GM18519 (cell line): Measurements from ENCODE around the gene SLC5A6.

Experiments
- ATAC-seq: cut with Tn5 transposase; IDR thresholded peaks from one replicate; pipeline ENCODE4 v1.9.1; 2021; ENCODE audit warnings: mild to moderate bottlenecking, moderate library complexity; ENCODE audit not compliant: unreplicated experiment, low FRiP score

The SLC5A6 gene

DNA sequence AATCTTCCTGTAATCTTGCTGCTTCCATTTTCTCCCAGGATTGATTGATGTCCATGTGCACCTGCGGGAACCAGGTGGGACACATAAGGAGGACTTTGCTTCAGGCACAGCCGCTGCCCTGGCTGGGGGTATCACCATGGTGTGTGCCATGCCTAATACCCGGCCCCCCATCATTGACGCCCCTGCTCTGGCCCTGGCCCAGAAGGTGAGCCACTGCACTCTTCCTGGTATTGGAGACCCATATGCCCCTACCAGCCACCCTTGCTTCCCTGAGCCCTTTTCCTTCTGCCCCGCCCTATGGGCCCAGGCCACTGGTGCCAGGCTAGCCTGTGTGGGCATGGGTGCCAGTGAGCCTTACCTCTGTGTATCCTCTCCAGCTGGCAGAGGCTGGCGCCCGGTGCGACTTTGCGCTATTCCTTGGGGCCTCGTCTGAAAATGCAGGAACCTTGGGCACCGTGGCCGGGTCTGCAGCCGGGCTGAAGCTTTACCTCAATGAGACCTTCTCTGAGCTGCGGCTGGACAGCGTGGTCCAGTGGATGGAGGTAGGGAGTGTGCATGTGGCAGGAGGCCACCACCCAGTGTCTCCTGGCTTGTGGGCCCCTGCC lies 25.4 kb upstream of the SLC5A6 start:
- ATAC-seq, result no peak

DNA sequence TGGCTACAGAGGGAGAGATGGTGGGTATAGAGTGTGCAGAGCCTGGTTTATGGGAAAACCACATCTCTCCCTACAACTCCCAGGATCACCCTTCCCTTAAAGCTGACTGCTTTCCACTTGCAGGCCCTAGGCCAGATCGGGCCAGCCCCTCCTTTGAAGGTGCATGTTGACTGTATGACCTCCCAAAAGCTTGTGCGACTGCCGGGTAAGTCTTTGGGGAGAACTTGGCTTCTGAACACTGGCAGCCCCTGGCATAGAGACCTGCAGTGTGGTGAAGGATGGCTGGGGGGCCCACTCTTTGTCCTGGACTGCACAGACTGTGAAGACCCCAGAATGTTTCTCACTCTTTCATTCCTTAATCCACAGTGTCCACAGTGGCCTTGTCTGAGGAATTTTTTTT lies 24.6 kb upstream of the SLC5A6 start:
- no peak for ATAC-seq

DNA sequence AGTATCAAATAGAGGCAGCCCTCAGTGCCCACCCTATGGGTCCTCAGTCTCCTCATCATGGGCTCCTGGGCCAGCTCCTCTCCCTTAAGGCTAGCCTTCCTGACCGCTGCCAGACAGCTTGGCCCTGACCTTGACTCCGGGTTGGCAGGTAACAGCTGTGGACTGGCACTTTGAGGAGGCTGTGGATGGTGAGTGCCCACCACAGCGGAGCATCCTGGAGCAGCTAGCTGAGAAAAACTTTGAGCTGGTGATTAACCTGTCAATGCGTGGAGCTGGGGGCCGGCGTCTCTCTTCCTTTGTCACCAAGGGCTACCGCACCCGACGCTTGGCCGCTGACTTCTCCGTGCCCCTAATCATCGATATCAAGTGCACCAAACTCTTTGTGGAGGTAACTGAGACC lies 24.1 kb upstream of the SLC5A6 start:
- no peak for ATAC-seq

DNA sequence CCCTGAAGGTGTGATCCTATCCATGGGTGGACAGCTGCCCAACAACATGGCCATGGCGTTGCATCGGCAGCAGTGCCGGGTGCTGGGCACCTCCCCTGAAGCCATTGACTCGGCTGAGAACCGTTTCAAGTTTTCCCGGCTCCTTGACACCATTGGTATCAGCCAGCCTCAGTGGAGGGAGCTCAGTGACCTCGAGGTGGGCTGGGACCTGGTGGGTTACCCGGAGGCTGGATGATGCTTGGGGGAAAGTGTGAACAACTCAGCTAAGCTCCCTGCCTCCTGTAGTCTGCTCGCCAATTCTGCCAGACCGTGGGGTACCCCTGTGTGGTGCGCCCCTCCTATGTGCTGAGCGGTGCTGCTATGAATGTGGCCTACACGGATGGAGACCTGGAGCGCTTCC lies 21.3 kb upstream of the SLC5A6 start:
- ATAC-seq, result no peak

DNA sequence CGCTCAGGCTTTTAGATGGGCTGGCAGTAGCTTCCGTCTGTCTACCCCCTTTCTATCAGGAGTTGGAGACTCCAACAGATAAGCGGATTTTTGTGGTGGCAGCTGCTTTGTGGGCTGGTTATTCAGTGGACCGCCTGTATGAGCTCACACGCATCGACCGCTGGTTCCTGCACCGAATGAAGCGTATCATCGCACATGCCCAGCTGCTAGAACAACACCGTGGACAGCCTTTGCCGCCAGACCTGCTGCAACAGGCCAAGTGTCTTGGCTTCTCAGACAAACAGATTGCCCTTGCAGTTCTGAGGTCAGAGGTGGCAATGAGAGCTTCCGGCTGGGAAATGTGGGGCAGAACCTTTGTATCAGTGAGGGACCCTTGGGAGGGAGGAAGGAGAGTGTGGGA lies 19.9 kb upstream of the SLC5A6 start:
- ATAC-seq, result no peak

DNA sequence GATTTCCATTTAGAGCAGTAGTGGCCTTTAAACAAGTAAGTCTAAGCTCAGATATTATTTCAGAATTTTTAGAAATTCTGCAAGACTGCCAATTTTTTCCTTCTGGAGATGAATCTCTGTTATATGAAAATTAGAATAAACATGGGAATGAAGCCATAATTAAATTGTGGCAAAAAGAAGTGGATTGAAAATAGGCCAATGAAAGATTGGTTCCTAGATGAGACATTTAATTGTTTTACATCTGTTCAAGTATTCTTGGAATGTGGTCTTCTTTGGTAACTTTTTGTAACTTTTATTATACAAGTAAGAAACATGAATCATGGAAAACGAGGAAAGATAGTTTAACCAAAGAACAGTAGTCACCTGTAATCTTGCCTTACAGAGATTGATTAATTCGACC lies 15.4 kb upstream of the SLC5A6 start:
- no peak for ATAC-seq

DNA sequence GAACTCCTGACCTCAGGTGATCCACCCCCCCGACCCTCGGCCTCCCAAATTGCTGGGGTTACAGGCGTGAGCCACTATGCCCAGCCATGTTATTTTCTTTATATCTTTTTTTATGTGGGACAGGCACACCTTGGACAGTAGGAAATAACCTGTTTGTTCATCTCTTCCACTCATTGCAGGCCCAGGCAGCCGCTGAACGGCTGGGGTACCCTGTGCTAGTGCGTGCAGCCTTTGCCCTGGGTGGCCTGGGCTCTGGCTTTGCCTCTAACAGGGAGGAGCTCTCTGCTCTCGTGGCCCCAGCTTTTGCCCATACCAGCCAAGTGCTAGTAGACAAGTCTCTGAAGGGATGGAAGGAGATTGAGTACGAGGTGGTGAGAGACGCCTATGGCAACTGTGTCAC lies 13.5 kb upstream of the SLC5A6 start:
- ATAC-seq, result no peak

DNA sequence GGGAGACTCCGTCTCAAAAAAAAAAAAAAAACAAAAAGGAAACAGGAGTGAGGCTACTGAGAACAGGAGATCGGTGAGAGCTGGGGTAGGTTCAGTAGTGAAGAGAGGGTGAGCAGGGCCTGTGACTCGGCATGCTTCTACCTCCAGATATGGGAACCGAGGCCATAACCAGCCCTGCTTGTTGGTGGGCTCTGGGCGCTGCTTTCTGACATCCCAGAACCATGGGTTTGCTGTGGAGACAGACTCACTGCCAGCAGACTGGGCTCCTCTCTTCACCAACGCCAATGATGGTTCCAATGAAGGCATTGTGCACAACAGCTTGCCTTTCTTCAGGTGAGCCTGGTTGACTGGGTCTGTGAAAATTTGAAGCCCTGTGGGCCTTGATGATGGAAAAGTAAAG lies 11.3 kb upstream of the SLC5A6 start:
- ATAC-seq, result no peak

DNA sequence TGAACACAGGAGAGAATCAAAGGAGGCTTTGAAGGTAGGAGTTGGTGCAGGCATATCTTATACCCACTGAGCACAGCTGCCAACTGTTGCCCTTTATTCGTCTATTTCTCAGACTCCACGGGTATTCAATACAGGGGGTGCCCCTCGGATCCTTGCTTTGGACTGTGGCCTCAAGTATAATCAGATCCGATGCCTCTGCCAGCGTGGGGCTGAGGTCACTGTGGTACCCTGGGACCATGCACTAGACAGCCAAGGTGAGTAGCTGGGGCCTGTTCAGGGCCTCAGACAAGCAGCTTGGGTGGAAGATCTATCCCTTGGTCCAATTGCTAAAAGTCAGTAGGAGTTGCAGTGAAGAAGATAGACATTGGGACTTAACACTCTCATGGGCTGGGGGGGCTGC lies 10.3 kb upstream of the SLC5A6 start:
- ATAC-seq, result no peak

DNA sequence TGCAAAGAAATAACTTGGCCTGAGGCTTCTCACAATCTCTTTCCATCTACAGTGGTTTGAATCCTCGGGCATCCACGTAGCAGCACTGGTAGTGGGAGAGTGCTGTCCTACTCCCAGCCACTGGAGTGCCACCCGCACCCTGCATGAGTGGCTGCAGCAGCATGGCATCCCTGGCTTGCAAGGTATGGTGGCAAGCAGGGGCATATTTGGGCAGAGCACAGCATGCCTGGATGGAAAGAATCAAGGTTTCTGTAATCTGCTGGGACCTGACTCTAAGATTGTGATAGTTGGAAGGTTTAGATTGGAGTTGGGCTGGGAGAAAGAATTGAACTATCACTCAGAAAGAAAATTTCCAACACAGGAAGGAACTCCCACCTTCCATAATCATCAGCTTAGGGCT lies 9.1 kb upstream of the SLC5A6 start:
- ATAC-seq, result no peak

DNA sequence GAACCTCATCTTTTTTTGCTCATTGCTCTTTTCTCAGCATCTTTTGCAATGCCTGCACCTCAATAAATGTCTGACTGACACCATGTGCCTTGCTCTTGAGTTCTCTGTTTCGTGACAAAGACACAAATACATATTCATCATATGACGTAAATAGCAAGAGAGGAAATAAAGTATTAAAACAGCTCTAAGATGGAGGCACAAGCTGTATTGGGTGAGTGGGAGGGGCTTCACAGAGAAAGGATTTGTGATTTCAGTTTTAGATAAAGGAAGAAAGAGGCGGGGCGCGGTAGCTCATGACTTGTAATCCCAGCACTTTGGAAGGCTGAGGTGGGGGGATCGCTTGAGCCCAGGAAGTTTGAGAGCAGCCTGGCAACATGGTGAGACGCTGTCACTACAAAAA lies 8.0 kb upstream of the SLC5A6 start:
- no peak for ATAC-seq

DNA sequence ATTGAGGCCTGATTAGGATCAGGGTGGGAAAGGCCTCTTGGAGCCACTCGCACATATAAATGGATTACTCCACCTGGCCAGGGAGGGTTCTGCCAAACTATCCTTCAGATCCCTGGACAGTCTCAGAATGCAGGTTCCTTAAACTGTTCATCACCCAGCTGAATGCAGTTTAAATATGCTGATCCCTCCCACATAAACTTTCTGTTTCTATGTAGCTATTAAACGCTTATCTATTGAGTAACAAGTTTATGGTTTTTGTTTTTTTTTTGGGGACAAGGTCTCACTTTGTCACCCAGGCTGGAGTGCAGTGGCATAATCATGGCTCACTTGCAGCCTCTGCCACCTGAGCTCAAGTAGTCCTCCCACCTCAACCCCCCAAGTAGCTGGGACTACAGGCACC lies 7.0 kb upstream of the SLC5A6 start:
- ATAC-seq, result no peak

DNA sequence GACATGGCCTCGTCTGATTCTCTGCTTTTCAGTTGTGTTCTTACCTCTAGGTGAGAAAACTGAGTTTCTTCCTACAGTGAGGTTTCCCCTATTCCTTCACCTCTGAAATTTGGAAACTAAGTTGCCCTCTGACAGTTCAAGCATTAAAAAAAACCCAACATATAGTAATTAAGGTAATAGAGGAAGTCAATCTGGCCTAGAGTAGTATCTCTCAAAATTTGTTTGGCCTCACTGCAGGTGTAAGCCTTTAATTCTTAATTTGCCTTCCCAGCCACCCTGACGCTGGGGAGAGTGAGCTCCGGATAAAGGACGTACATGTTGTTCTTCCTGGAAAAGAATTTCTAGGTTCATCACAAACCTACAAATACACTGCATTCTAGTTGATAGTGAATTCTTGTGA lies 6.5 kb upstream of the SLC5A6 start:
- no peak for ATAC-seq

DNA sequence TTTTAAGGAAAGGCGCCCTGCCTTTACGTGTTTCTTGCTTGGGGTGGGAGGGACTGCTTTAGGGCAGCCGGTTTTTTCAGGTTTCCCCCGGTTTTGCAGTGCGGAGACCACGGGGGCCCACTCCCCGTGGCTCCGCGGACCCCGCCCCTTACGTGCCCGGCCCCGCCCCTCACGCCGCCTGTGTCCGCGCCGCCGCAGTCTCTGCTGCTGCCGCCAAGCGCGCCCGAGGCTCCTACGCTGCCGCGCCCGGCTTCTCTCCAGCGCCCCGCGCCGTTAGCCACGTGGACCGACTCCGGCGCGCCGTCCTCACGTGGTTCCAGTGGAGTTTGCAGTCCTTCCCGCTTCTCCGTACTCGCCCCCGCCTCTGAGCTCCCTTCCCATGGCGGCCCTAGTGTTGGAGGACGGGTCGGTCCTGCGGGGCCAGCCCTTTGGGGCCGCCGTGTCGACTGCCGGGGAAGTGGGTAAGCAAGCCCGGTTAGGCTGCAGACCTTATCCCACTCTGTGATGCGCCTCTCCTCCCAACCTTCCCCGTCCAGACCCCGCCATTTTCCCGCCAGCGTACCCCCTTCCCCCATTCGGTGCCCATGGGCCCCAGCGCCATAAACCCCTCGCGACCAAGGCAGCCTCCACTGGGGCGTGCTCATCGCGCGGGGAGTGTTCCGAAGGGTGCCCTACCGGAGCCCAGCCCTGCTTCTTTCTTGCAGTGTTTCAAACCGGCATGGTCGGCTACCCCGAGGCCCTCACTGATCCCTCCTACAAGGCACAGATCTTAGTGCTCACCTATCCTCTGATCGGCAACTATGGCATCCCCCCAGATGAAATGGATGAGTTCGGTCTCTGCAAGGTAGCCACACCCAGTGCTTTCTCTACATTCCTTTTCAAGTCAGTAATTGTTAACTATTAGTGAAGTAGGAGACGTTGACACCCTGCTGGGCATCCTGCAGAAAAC lies 5.4 kb upstream of the SLC5A6 start, which contains the start of gene CAD:
TSS of gene CAD (plus strand) at position 197 of the 949 bp plus-strand sequence. CDS start at position 380, 183 bp downstream.
- peak; percentile 44 for ATAC-seq

DNA sequence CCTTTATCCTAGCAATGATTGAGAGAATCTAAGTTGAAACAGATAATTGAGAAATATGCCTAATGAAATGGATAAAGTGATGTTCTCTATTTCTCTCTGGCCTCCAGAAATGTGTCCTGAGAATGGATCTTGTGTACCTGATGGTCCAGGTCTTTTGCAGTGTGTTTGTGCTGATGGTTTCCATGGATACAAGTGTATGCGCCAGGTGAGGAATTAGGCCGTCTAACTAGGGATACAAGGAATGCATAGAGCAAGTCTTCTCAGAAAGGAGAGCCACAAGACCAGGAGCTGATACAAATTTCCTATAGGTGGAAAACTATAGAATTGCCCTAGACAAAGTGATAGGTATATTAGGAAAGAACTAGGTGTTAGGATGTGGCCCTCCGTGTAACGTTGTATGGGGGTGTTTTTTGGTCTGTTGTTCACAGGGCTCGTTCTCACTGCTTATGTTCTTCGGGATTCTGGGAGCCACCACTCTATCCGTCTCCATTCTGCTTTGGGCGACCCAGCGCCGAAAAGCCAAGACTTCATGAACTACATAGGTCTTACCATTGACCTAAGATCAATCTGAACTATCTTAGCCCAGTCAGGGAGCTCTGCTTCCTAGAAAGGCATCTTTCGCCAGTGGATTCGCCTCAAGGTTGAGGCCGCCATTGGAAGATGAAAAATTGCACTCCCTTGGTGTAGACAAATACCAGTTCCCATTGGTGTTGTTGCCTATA lies 4.5 kb upstream of the SLC5A6 start:
- ATAC-seq, result no peak

DNA sequence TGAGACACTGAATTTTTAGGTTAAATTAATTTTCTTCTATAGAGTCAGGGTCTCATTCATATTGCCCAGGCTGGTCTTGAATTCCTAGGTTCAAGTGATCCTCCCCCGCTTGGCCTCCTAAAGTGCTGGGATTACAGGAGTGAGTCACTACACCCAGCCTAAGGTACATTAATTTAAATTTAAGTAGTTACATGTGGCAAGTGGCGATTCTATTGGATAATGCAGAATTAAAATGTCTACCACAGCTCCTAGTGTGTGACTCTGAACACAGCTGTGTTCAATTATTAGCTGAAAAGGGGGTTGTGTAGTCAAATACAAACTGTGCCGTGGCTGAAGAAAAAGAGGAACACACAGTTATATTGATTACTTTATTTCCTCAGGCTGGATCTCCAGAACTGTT lies 2.9 kb upstream of the SLC5A6 start:
- ATAC-seq, result no peak

DNA sequence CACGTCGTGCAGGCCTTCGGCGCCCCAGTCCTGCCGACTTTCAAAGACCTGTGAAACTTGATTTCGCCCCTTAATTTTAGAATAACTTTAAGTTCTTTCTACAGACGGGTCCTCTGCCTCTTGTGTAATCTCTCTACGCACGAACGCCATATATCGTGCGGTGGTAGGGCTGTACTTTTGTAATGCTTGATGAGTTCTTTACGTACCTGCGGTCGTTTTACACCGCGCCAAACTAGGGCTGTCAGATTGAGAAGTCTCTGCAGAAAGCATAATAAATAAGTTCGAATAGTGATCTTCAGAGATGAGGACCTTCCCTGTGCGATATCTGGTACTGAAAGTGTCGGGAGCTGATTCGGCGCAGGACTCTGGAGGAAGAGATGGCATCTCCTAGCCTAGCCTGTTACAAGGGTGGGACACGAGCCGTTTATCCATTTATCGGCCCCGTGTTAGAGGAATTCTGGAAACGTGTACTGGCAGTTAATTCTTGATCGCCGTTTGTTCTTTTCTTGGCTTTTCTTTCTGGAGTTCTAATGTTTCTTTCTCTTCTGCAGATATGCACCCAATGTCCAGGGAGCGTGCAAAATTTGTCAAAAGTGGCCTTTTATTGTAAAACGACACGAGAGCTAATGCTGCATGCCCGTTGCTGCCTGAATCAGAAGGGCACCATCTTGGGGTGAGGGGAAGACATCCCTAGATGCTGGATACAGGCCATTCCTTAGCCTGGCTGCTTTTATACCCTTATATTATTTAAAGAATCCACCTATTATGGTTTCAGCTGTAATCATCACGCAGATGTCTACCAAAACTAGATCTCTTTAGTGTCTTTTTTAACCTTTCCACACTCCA lies 781 bp upstream of the SLC5A6 start:
- ATAC-seq, result peak; percentile 8

DNA sequence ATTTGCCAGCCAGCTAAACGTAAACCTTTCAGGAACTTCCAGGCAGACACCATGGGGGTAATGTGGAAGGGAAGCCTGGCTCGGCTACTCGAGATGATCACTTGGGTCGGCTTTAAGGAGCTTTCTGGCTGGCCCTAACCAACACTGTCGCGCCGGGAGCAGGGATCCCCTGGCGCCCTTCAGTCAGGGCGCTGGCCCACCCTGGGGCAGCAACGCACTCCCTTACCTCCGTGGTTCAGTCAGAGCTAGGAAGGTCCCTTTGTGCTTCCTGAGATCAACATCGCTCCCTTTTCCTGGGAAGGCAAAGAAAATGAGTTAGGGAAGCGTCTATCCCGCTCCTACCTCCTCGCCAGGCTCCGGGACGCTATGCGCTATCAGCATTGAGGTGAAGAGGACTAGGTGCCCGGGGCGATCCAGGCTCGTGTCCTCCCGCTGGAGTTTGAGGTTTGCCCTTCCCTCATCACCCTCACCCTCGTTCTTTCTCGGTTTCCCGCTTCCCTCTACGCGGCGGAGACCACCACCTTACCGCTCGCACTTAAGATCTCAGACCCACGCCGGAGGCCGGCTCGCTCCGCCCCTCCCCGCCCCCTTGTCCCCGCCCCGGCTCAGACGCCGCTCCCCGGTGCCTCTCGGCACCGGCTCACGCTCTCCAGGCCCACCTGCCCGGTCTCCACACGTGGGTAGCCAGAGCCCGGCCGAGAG lies 676 bp downstream of the SLC5A6 start:
- no peak for ATAC-seq

DNA sequence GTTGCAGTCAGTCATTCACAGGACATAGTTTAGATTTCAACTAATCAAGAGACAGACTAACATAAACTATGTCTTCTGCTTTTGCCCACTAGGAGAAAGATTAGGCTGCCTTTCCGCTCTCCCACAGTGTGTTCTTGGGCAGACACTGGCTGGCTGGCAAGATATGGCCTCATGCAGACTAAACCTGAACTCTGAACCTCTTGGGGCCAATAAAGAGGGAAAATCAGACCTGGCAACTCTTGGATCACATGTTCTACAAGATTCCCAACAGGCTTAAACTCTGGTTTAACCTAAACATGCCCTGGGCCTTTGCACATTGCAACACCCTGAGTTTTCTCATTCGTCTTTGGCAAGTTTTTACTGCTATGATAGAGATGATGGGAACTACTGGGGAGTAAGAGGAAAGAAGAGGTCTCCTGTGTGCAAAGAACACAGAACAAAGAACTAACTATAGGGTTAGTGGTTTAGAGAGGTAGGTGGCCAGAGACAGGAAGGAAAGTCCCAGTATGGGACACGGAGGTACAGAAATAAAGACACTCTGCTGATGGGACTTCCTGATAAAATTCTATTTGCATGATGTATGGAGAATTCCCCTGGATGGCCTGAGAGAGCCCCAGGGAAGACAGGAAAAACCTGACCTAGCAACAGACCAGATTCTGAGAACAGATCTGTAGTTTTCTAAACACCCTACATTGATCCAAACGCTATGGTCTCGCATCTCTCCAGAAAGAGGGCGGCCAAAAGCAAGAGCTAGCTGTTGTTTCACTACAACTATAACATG lies 2.3 kb downstream of the SLC5A6 start:
- no peak for ATAC-seq
